ENCODE measurements around the gene BAIAP2L1.

Gene BAIAP2L1

GRCh38 chr7:98357751-98358161, 43.1 kb downstream of the BAIAP2L1 start:
- DNase-seq = no peak

DNA sequence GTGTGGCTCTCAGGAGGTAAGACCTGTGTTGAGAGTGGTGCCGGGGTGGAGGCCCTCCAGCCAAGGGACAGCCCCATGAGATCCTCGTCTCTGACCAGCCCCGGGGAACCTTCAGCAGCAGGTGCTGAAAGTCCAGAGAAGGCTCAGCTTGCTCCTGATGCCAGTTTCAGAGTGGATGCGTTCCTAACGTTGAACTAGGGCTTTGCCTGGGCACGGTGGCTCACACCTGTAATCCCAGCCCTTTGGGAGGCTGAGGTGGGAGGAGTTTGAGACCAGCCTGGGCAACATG, 45.7 kb downstream of the BAIAP2L1 start:
- no peak for DNase-seq

GRCh38 chr7:98354511-98355249, 46.2 kb downstream of the BAIAP2L1 start:
- no peak for DNase-seq

DNA sequence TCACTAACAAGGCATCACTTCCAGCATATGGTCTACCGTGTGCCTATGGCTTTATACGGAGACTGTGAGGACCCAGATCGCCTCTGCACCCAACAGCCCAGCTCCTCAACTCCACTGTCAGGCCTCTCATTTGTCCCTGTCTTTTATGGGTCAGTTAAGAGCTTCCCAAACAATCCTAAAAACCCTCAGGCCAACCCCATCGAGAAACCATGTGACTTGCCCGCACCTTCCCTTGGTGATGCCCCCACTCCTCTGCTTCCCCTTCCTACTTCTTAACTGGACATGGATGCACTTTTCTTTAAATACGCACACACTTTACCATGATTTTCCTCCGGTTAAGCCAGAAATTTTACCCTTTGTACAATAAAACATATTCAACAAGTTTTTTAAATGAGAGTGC, 46.8 kb downstream of the BAIAP2L1 start:
- DNase-seq = no peak

- DNase-seq = no peak
Measured at GRCh38 chr7:98352621-98353020, 48.3 kb downstream of the BAIAP2L1 start.

DNA sequence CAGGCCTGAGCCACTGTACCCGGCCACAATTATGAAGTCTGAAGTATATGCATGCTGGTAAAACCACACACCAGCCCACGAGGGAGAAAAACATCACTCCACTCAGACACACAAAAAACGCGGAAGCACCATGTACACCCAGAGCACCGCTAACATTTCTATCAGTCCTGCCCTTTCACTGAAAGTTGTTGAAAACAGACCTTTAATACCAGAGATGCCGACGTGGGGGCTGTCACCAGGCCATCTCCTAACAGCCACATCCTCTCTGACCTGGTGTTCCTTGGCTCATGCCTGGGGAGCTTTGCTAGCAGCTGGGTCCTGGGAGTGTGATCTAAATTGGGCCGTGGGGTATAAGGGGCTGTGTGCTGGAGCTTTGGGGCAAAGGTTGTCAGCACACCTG, 49.8 kb downstream of the BAIAP2L1 start:
- DNase-seq = no peak

- no peak for DNase-seq
Measured at GRCh38 chr7:98348726-98349474, 52.0 kb downstream of the BAIAP2L1 start.

DNA sequence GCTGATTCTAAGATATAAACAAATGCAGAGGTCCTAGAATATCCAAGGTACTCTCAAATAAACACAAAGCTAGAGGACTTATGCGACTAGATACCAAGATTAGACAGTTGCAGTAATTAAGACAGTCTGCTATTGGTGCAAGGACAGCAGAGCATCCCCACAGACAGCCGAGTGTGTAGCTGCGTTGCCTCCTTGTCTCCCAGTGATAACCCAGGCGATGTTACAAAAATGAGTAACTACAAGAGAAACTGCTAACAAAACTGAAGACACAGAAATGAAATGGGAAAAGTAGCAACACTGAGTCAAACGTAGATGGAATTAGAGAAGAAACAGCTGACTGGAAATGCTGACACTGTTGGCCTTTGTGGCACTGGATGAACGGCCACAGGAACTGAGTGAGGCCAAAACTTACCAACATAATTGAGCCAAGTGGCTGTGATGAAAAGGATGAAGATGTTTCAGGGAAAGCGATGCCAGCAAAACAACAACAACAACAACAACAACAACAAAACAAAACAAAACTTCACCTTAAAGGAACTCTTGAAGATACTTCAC, 54.3 kb downstream of the BAIAP2L1 start:
- DNase-seq = no peak

GRCh38 chr7:98341106-98341505, 59.8 kb downstream of the BAIAP2L1 start:
- no peak for DNase-seq

DNA sequence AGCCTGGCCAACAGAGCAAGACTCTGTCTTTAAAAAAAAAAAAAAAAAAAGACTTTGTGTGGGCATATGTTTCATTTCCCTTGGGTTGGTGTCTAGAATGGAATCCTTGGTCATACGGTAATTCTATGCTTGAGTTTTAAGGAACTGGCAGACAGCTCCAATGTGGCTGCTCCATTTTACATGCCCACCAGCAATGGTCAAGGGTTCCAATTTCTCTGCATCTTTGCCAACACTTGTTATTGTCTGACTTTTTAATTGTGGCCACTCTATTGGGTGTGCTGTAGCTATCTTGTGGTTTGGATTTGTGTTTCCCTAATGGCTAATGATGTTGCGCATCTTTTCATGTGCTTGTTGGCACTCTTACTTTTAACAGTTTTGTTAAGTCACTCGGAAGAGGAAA, 61.8 kb downstream of the BAIAP2L1 start:
- DNase-seq = no peak

DNA sequence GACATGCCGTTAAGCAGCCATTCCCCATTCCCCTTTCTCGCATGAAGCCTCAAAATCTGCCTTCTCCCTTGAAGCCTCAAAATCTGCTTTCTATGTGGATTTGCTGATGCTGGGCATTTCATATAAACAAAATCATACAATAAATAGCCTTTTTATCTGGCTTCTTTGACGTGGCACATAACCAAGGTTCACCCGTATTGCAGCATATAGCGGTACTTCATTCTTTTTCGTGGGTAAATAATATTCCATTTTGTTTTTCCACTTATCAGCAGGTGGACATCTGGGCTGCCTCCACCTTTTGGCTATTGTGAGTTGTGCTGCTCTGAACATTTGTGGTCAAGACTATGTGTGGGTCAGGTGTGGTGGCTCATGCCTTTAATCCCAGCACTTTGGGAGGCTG, 62.4 kb downstream of the BAIAP2L1 start:
- no peak for DNase-seq

DNA sequence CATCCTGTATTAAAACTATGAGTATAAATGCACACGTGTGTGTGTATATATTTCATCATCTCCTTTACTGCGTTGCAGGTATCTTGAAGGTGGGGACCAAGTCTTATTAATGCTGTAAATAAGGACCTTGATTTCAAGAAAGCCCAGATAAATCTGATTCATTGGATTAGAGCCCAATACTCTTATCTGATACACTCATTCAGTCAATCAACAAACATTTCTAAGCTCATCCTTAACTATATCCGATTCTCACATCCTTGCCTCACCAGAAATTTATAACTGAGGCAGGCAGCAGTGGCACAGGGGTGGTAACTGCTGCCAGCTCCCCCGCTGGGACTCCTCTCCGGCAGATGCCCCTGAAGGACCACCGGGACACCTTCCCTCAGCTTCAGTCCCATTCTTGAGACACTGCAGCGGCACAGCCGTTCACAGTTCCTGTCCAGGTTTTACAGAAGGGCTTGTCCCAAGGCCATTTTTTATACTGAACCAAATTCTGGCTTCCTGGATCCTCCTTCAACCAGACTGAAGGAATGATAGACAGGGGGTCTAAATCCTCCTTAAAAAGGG, 65.4 kb downstream of the BAIAP2L1 start:
- no peak for DNase-seq

DNA sequence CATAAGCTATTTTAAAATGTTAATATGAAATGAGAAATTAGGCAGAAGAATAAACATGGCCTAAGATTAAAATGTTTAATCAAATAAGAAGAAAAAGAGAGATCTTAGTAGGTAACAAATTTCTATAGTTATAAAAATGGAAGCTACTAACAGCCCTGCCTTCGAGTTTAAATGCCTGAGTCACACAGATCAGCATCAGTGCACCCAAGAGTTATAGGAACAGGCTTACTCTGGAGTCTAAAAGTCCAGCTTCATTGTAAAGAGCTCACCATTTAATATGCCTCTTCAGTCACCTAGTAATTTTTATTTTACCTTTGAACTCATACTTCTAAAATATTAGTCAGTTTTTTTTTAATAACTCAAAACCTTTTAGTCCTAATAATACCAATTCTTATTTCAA, 66.8 kb downstream of the BAIAP2L1 start:
- no peak for DNase-seq

DNA sequence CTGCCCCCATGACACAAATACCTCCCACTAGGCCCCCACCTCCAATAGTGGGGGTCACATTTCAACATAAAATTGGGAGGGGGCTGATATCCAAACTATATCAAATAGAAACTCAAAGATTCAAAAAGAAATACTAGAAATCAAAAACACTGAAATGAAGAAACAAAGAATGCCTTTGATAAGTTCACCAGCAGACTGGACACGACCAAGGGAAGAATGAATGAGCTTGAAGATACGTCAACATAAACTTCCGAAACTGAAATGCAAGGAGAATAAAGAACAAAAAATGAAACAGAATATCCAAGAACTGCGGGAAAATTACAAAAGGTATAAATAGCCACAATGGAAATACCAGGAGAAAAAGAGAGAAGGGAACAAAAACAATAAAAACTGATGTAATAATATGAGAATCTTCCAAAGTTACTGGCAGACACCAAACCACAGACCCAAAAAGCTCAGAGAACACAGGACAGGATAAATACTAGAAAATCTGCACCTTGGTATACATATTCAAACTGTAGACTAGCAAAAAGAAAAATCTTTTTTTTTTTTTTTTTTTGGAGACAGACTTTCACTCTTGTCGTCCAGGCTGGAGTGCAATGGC, 69.9 kb downstream of the BAIAP2L1 start:
- no peak for DNase-seq

DNA sequence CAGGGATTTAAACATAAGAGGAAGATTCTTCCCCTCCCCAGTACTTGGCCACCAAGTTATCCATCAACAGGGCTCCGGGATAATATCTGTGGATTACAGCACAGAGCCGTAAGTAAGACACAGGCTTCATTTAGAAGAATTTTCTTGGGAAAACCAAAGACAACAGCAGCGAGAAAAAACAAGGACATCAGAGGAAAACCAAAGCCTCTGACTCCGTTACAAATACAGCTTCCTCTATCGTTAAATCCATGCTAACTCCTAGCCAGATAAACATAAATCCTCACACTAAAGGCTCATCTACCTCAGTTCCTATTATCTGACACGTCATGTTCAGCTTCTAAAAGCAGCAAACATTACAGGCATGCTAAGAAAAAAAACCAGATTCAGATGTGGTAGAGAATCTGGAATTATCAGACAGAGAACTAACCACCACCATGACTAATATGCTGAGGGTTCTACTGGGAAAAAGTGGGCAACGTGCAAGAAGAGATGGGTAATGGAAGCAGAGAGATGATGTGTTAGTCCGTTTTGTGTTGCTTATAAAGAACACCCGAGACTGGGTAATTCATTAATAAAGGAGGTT, 71.0 kb downstream of the BAIAP2L1 start:
- DNase-seq = no peak

- DNase-seq = no peak
Measured at GRCh38 chr7:98329100-98329790, 71.6 kb downstream of the BAIAP2L1 start.

- no peak for DNase-seq
Measured at GRCh38 chr7:98324782-98325181, 76.1 kb downstream of the BAIAP2L1 start.

- DNase-seq = no peak
Measured at GRCh38 chr7:98323597-98324322, 77.1 kb downstream of the BAIAP2L1 start.

DNA sequence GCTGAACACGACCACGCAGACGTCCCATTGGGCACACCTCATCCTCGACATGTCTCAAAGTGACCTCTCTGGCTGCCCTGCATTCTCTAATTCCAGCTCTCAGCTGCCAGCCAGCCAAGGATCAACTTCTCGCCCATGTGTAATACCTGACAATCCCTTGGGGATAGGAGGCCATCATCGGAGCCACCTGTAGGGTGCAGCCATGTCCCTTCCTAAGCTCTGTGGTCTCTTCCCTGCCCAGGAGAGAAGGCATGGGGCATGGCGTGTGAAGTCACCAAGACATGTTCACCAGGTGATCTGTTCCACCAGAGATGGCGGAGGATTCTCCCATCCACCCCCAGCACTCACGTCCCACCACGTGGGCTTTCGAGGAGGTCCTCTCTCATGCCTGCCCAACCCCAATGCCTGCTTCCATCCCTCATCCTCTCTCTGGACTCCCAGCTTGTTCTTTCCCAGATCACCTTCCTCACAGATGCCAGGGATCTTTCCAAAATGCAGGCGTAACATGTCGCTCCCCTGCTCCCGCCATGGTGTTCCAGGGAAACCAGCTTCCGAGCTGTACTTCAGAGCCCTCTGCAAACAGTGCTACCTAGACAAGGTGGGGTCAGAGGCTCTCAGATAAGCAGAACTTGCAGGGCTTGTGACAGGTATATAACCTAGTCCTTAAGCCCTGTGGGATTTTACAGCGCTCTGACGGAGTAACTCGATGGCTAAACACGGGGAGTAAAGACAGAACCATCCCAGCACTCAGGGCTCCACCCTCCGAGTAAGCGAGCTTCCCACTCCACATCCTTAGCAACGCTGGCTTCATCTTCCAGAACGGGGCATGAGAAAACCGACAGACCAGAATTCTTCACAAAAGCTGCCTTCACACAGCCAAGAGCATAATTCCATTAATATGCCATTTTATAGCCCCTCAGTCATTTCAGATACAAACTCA, 78.3 kb downstream of the BAIAP2L1 start:
- no peak for DNase-seq

DNA sequence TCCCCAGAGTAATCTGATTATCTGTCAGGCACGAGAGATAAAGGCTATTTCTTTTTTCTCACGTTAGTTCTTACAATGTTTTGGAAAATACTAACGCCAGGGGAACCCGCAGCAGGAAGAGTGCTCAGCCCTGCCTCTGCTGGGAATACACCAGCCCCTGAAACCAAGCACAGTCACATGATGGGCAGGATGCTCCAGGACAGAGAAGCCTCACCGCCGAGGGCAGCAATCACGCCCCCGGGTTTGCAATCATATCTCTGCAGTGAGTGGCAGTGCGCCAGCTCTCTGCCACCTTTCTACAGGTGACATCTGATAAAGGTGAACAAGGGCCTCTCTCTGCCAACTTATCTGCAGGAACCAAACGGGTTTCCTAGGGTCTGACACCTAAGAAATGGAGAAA, 79.6 kb downstream of the BAIAP2L1 start:
- no peak for DNase-seq

DNA sequence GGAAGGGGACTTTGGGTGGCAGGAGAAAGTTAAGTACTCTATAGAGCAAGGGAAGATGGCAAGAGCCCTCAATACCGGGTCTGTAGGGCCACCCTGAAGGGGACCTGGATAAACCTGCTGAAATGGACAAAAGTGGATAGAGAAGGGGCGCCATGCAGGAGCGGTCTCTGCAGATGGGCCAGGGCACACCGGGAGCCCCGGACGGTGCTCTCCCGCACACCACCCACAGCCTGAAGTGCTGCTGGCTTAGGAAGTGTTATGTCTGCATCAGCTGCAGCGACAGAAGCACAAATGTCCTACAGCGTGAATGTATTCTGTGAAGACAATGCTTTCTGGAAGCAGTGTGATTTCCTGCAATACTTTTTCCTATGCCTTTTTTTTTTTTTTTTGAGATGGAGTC, 81.7 kb downstream of the BAIAP2L1 start:
- DNase-seq = no peak

Measured in activated CD4-positive, alpha-beta T cell treated with anti-CD3 and anti-CD28 coated beads for 4 hours (primary cell).